Muscle of leg (tissue), 11 donors: ENCODE data around the gene ZNF593. TPM values are rescaled to one million over a fixed set of nuclear protein-coding genes. Genes with fewer than 3 reads are reported as not detected.
A peak's percentile ranks its signal among the peaks of the same experiment; 100 is the strongest.

ENCODE experiments used
- DNase-seq: peaks from one replicate; pipeline ENCODE4 v3.0.0; 2013
- H3K27ac ChIP-seq: one replicate; pipeline ENCODE4 v1.5.1; 2013; ENCODE audit warnings: mild to moderate bottlenecking, low read length, control low read depth
- H3K27me3 ChIP-seq: one replicate; pipeline ENCODE4 v1.6.1; 2013; ENCODE audit warnings: low read length; ENCODE audit not compliant: control insufficient read depth, insufficient read depth
- H3K36me3 ChIP-seq: one replicate; pipeline ENCODE4 v1.6.1; 2013; ENCODE audit warnings: low read length; ENCODE audit not compliant: control insufficient read depth, insufficient read depth
- H3K4me1 ChIP-seq: one replicate; pipeline ENCODE4 v1.6.1; 2013; ENCODE audit warnings: low read length; ENCODE audit not compliant: control insufficient read depth, insufficient read depth
- H3K4me3 ChIP-seq: one replicate; pipeline ENCODE4 v1.5.1; 2013; ENCODE audit warnings: low read length, control low read depth
- H3K9me3 ChIP-seq: replicated peaks from 2 replicates; pipeline ENCODE4 v1.6.1; 2013; ENCODE audit warnings: low read depth, low read length; ENCODE audit not compliant: control insufficient read depth
- whole genome bisulfite sequencing: methylation state at CpG from one replicate; pipeline ENCODE4 v1.1.5; 2013; ENCODE audit warnings: missing lambda C conversion rate; ENCODE audit not compliant: insufficient coverage; 5-methylcytosine and 5-hydroxymethylcytosine counted together
- polyA plus RNA-seq, 8 donors: library from polyadenylated mRNA; unstranded; fragments of 120-200 nt; gene quantifications; one replicate each; pipeline versions ENCODE4 v1.2.1 to v1.2.3, GENCODE V29; 2013; ENCODE audit warnings: inconsistent platforms in 1 of 8, low replicate concordance in 1 of 8; ENCODE audit not compliant: insufficient read length in 8 of 8, insufficient read depth in 1 of 8
- total RNA-seq: library from RNA; stranded (reverse); fragments of 120-200 nt; gene quantifications from one replicate; pipeline ENCODE4 v1.2.4, GENCODE V29; 2013

Gene ZNF593
- total and polyA plus RNA-seq, 9 donors: 18.7 to 25.8 (median 19.5) TPM

DNA sequence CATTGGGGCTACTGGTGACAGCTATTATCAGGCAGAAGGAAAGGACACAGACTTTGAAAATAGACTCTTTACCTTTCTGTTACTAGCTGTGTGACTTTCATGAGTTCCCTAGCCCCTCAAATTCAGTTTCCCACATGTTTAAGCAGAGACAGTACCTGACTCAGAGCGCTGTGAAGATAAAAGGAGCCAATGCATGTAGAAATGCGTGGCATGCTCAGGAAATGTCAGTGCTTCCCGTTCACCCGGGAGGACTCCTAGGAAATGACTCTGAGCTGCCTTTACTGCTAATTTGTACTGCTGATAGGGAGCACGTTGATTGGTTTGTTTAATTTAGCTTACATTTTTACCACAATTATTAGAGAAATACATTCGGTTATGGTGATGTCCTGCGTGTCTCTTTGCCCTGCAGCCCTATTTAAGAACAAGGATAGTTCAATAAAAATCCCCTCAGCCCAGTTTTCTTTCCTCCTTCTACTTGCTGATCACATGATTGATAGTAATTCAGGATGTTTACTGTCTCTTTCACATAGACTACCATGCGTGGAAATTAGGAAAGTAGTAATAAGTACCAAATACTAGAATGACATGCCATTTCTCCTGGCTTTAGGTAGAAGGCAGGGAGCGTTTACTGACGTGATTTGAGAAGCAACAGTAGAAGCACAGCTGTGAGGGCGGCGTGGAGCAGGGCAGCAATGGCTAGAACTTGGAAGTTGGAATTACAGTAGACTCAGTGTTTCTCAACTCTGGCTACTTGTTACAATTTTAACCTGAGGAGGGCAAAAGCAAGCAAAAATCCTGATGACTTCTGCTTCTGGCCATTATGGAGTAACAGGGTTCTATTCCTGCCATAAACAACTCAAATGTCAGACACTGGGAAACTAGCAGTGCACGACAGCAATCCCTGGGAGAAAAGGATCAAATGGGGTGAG lies 42.2 kb upstream of the ZNF593 start:
- no peak overlapping the region for H3K4me3 ChIP-seq

DNA sequence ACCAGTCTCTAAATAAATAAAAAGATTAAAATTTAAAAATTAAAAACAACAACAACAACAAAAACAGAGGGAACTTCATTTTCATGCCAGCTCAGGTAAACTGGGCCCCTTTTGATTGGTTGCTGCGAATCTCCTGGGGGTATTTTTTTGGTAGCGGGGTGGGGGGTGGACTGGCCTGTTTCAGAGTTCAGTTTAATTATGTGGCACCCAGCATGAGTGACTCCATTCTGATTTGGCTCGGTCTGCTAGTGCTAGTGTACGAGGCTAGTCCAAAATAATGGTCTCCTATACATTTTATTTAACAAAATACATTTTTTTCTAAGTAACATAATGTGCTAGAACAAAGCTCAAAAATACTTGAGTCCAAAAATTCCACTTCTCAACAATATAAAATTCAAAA lies 39.9 kb upstream of the ZNF593 start:
- H3K27me3 ChIP-seq: no peaks in the 10 kb centered on the region
- no peak overlapping the region for H3K27ac ChIP-seq
- DNase-seq: no peak
- H3K4me3 ChIP-seq: no peak overlapping the region
- no peaks in the 10 kb centered on the region for H3K9me3 ChIP-seq
- peaks cover 2% of the 10 kb centered on the region for H3K4me1 ChIP-seq
- no peaks in the 10 kb centered on the region for H3K36me3 ChIP-seq
- 92% methylated on average over 2 of the region's 4 CpGs for WGBS

More for the DNA sequence above, 42.2 kb upstream of the ZNF593 start:
- Histone ChIP-seq H3K27ac (no peak overlapping the region), H3K36me3 (peaks cover 2% of the 10 kb centered on the region), H3K4me1 (peaks cover 2% of the 10 kb centered on the region), H3K9me3 (no peaks in the 10 kb centered on the region), H3K27me3 (no peaks in the 10 kb centered on the region)
- 29% methylated on average over 9 of the region's 13 CpGs for WGBS
- DNase-seq: no peak

DNA sequence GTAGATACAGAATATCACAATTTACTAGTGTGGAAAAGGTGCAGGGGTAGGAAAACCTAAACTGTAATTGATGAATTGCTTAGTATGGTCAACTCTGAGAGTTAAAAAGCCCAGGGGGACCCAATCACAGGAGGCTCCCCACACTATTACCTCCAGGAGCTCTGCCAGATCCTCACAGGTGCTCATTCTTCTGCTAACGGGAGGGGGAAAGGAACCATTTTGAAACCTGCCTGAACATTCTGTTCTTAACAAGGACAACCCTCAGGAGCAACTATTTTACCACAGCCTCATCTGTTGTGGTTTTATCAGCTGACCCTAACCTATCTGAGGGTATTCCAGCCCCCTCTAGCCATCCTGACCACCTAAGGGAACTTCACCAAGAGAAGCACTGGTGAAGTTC lies 39.0 kb upstream of the ZNF593 start:
- no peaks in the 10 kb centered on the region for H3K27me3 ChIP-seq
- no peaks in the 10 kb centered on the region for H3K9me3 ChIP-seq
- no peak overlapping the region for H3K27ac ChIP-seq
- 67% methylated on average over 1 of the region's 1 CpG for WGBS
- H3K36me3 ChIP-seq: no peaks in the 10 kb centered on the region
- H3K4me3 ChIP-seq: no peak overlapping the region
- no peak for DNase-seq
- H3K4me1 ChIP-seq: peaks cover 2% of the 10 kb centered on the region

DNA sequence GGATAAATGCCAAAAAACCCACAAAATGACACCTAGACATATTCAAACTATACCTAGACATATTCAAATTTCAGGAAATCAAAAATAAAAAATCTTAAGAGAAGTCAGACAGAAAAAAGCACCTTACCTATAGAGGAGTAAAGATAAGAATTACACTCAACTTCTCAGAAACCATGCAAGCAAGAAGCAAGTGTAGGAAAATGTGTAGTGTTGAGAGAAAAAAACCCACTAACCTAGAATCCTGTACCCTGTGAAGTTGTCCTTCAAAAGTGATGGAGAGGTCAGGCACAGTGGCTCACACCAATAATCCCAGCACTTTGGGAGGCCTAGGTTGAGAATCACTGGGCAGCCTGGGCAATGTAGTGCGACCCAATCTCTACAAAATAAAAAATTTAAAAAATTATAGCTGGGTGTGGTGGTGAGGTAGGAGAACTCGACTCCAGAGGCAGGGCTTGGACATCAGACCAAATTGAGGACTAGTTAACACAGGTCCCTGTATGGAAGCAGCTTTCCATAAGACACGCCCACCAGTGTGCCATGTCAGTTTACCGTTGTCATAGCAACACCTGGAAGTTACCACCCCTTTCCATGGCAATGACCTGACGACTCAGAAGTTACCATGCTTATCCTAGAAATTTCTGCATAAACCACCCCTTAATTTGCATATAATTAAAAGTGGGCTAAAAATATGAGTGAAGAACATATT lies 37.4 kb upstream of the ZNF593 start:
- H3K9me3 ChIP-seq: no peaks in the 10 kb centered on the region
- no peak for DNase-seq
- no peak overlapping the region for H3K27ac ChIP-seq
- no peaks in the 10 kb centered on the region for H3K27me3 ChIP-seq
- WGBS: 90% methylated on average over 2 of the region's 5 CpGs
- no peaks in the 10 kb centered on the region for H3K36me3 ChIP-seq
- H3K4me3 ChIP-seq: no peak overlapping the region
- peaks cover 2% of the 10 kb centered on the region for H3K4me1 ChIP-seq

DNA sequence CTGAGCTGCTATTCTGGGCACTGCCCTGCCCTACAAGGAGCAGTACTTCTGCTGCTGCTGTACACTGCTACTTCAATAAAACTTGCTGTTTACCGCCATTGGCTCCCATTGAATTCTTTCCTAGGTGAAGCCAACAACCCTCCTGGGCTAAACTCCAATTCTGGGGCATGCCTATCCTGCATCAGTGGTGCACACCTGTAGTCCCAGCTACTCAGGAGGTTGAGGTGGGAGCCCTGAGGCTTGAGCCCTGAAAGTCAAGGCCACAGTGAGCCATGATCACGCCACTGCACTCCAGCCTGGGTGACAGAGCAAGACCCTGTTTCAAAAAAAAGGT lies 36.9 kb upstream of the ZNF593 start:
- DNase-seq: no peak
- no CpG with 5 or more reads among the region's 2 CpGs for WGBS
- Histone ChIP-seq H3K27ac (no peak overlapping the region), H3K27me3 (no peaks in the 10 kb centered on the region), H3K36me3 (no peaks in the 10 kb centered on the region), H3K4me1 (peaks cover 2% of the 10 kb centered on the region), H3K4me3 (no peak overlapping the region), H3K9me3 (no peaks in the 10 kb centered on the region)

DNA sequence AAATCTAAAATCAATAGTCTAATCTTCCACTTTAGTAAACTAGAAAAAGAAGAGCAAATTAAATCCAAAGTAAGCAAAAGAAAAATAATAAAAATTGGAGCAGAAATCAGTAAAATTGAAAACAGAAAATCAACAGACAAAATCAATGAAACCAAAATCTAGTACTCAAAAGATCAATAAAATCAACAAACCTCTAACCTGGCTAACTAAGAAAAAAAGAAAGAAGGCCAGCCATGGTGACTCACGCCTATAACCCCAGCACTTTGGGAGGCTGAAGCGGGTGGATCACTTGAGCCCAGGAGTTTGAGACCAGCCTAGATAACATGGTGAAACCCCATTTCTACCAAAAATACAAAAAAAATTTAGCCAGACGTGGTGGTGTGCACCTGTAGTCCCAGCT lies 35.2 kb upstream of the ZNF593 start:
- Histone ChIP-seq H3K27ac (no peak overlapping the region), H3K4me1 (no peaks in the 10 kb centered on the region), H3K27me3 (no peaks in the 10 kb centered on the region), H3K36me3 (no peaks in the 10 kb centered on the region), H3K9me3 (no peaks in the 10 kb centered on the region), H3K4me3 (no peak overlapping the region)
- DNase-seq: no peak
- WGBS: no CpG with 5 or more reads among the region's 3 CpGs

DNA sequence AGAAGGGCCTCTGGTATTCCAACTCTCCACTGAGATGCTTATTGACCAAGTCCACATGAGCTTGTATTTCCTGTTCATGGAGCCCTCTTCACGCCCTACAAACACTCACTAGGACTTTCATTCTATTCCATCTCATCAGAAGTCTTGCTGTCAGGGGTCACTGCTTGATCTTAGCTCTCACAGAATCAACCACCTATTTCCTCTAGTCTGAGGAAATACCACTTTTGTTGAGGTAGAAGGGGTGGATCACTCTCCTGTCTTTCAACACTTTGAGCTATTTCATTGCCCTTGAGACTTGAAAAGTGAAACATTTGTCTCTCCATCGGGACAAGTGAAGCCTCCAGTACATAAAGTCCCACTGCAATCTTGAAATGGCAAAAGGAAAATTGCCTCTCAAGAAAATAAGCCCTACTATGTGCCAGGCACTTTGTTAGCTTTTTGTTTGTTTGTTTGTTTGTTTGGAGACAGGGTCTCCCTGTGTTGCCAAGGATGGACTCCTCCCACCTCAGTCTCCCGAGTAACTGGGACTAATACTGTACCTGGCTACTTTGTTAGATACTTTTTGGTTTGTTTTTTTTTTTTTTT lies 30.6 kb upstream of the ZNF593 start:
- Histone ChIP-seq H3K9me3 (no peaks in the 10 kb centered on the region), H3K27me3 (no peaks in the 10 kb centered on the region), H3K36me3 (no peaks in the 10 kb centered on the region), H3K4me1 (no peaks in the 10 kb centered on the region), H3K27ac (no peak overlapping the region), H3K4me3 (no peak overlapping the region)
- no peak for DNase-seq
- whole genome bisulfite sequencing: no CpG with 5 or more reads among the region's 3 CpGs

DNA sequence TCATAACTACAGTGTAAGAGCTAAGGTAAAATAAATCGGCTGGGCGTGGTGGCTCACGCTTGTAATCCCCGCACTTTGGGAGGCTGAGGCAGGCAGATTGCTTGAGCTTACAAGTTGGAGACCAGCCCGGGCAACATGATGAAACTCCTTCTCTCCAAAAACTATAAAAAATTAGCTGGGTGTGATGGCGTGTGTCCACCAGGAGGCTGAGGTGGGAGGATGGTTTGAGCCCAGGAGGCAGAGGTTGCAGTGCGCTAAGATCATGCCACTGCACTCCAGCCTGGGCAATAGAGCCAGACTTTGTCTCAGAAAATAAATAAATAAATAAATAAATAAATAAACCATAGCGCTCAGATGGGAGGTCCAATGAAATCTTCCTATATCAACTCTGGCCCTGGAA lies 27.5 kb upstream of the ZNF593 start:
- Histone ChIP-seq H3K4me1 (peaks cover 5% of the 10 kb centered on the region), H3K4me3 (no peak overlapping the region), H3K27me3 (peaks cover 8% of the 10 kb centered on the region), H3K27ac (no peak overlapping the region), H3K9me3 (no peaks in the 10 kb centered on the region), H3K36me3 (no peaks in the 10 kb centered on the region)
- no CpG with 5 or more reads among the region's 8 CpGs for WGBS
- DNase-seq: no peak

DNA sequence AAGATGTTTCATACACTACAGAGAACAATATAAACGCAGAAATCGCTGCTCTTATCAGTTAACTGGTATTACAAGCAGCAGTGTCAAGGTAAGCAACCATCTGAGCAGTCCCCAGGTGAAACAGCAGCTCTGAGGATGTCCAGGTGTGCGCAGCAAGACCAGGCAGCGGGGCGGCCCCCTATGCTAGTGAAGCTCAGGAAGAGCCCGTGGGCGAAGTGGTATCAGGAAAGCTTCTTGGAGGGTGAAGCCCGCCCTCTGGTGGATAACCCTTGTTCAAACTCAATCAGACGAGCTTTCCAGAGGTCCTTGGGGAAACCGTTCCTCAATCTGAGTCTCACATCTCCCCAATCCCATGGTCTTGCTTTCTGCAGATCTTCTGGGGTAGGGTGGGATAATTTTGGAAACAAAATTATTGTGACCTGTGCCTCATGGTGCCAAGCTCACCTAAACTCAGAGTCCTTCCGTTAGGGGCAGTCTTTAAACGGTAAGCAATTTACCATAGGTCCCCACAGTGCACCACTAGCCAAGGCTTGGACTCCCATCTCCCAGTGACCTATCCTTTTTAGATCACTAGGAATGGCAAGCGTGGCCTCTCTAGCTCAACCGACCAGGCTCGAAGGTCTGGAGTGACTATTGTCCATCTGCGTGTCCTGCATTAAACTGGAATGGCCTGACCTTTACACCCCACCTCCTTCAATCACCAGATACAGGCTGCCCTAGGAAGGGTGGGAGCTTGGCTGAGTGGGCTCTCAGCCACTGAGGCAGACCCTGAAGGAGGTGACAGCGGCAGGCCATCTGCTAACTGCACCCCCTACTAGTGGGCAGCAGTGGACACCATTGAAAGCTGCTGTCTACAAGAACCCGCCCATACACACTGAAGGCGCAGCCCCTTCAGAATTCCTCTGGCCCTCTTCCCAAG lies 24.4 kb upstream of the ZNF593 start:
- no peaks in the 10 kb centered on the region for H3K36me3 ChIP-seq
- WGBS: 24% methylated on average over 11 of the region's 19 CpGs
- no peaks in the 10 kb centered on the region for H3K9me3 ChIP-seq
- H3K4me1 ChIP-seq: peaks cover 5% of the 10 kb centered on the region
- H3K4me3 ChIP-seq: no peak overlapping the region
- H3K27me3 ChIP-seq: peaks cover 8% of the 10 kb centered on the region
- H3K27ac ChIP-seq: no peak overlapping the region
- DNase-seq: peak; percentile 85
